ENCODE results near the gene FNIP2.
A peak's percentile ranks its signal among the peaks of the same experiment; 100 is the strongest.

The FNIP2 gene

DNA sequence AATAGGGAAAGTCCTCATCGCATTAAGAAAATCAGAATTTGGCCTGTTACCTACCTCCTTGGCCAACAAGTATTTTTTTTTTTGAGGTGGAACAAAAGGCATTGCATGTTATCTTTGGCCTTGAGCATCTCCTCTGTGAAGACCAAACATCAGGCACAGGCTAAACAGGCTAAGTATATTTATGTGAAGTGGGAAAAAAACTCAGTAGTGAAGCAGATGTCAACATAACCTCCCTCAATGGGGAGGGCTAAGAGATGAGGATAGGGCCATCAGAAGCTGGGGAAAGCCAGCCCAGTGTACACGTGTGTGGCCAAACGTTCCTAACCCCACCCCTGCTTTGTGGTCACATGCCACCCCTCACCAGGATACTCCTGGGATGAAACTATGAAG, 102.5 kb downstream of the FNIP2 start:
- Histone ChIP-seq H3K9me2 (replicated peaks; ENCODE audit: low read depth, low read length) (no peaks in the 10 kb centered on the region), H4K20me1 (ENCODE audit: insufficient read depth, low read length, poor library complexity, severe bottlenecking) (no peaks in the 10 kb centered on the region), H3K4me3 (ENCODE audit: low read length, poor library complexity, severe bottlenecking) (no peak overlapping the region), H3K4me1 (ENCODE audit: insufficient read depth, low read length, poor library complexity, severe bottlenecking) (peaks cover 28% of the 10 kb centered on the region), H3F3A (ENCODE audit: low read depth) (no peaks in the 10 kb centered on the region), H3K36me3 (ENCODE audit: insufficient read depth, low read length) (peaks cover 34% of the 10 kb centered on the region; the same call in 1 of the 2 replicates), H3K9ac (ENCODE audit: low read depth, low read length, poor library complexity, severe bottlenecking) (peak overlapping the region; percentile 27), H3K79me2 (ENCODE audit: insufficient read depth, low read length) (no peaks in the 10 kb centered on the region), H3K27me3 (ENCODE audit: insufficient read depth, low read length, poor library complexity, severe bottlenecking) (no peaks in the 10 kb centered on the region), H3K4me2 (ENCODE audit: low read depth, low read length, poor library complexity, severe bottlenecking) (peak overlapping the region; percentile 40), H2AFZ (ENCODE audit: low read length) (no peak overlapping the region), H3K9me3 (ENCODE audit: insufficient read depth, low read depth, low read length) (no peaks in the 10 kb centered on the region)
- no peak for TF ChIP-seq EZH2phosphoT487 (IDR thresholded peaks at IDR 0.05; ENCODE audit: borderline replicate concordance)
- TF ChIP-seq, protein P1, sequence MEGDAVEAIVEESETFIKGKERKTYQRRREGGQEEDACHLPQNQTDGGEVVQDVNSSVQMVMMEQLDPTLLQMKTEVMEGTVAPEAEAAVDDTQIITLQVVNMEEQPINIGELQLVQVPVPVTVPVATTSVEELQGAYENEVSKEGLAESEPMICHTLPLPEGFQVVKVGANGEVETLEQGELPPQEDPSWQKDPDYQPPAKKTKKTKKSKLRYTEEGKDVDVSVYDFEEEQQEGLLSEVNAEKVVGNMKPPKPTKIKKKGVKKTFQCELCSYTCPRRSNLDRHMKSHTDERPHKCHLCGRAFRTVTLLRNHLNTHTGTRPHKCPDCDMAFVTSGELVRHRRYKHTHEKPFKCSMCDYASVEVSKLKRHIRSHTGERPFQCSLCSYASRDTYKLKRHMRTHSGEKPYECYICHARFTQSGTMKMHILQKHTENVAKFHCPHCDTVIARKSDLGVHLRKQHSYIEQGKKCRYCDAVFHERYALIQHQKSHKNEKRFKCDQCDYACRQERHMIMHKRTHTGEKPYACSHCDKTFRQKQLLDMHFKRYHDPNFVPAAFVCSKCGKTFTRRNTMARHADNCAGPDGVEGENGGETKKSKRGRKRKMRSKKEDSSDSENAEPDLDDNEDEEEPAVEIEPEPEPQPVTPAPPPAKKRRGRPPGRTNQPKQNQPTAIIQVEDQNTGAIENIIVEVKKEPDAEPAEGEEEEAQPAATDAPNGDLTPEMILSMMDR (conservative IDR thresholded peaks at IDR 0.05; ENCODE audit: low read length) = no peak

GRCh38 chr4:158873795-158874401, 105.1 kb downstream of the FNIP2 start:
- Histone ChIP-seq H3K9me3 (ENCODE audit: insufficient read depth, low read depth, low read length) (no peaks in the 10 kb centered on the region), H3F3A (ENCODE audit: low read depth) (no peaks in the 10 kb centered on the region), H3K9ac (ENCODE audit: low read depth, low read length, poor library complexity, severe bottlenecking) (no peak overlapping the region), H2AFZ (ENCODE audit: low read length) (no peak overlapping the region), H3K4me1 (ENCODE audit: insufficient read depth, low read length, poor library complexity, severe bottlenecking) (peaks cover 28% of the 10 kb centered on the region), H3K27me3 (ENCODE audit: insufficient read depth, low read length, poor library complexity, severe bottlenecking) (no peaks in the 10 kb centered on the region), H3K9me2 (replicated peaks; ENCODE audit: low read depth, low read length) (no peaks in the 10 kb centered on the region), H3K79me2 (ENCODE audit: insufficient read depth, low read length) (no peaks in the 10 kb centered on the region), H3K4me3 (ENCODE audit: low read length, poor library complexity, severe bottlenecking) (no peak overlapping the region), H3K36me3 (ENCODE audit: insufficient read depth, low read length) (peaks cover 31% of the 10 kb centered on the region), H4K20me1 (ENCODE audit: insufficient read depth, low read length, poor library complexity, severe bottlenecking) (no peaks in the 10 kb centered on the region), H3K4me2 (ENCODE audit: low read depth, low read length, poor library complexity, severe bottlenecking) (peak overlapping the region; percentile 23)
- TF ChIP-seq, protein P1 (conservative IDR thresholded peaks at IDR 0.05; ENCODE audit: low read length) = no peak
- TF ChIP-seq EZH2phosphoT487 (IDR thresholded peaks at IDR 0.05; ENCODE audit: borderline replicate concordance) = 0 out of 2 replicates have a peak, but pooled peaks have one; percentile 43

DNA sequence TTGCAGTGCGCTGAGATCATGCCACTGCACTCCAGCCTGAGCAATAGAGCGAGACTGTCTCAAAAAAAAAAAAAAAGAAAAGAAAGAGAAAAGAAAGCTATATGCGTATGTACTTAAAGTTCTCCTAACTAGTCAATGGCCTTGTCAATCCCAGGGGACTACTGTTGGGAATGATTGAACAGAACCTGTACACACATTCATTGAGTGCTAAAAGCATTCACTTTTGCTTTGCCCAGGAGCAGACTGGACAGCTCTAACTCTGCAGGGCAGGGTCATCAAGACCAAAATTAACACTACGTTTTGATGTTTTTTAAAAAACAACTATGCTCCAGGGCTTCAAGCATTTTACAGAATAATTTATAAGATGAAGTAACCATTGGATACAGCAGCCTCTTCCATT, 106.2 kb downstream of the FNIP2 start:
- Histone ChIP-seq H3K9me3 (ENCODE audit: insufficient read depth, low read depth, low read length) (no peaks in the 10 kb centered on the region), H3K9me2 (replicated peaks; ENCODE audit: low read depth, low read length) (no peaks in the 10 kb centered on the region), H2AFZ (ENCODE audit: low read length) (no peak overlapping the region), H3K9ac (ENCODE audit: low read depth, low read length, poor library complexity, severe bottlenecking) (no peak overlapping the region), H4K20me1 (ENCODE audit: insufficient read depth, low read length, poor library complexity, severe bottlenecking) (no peaks in the 10 kb centered on the region), H3K79me2 (ENCODE audit: insufficient read depth, low read length) (no peaks in the 10 kb centered on the region), H3K27me3 (ENCODE audit: insufficient read depth, low read length, poor library complexity, severe bottlenecking) (no peaks in the 10 kb centered on the region), H3K36me3 (ENCODE audit: insufficient read depth, low read length) (peaks cover 26% of the 10 kb centered on the region), H3K4me3 (ENCODE audit: low read length, poor library complexity, severe bottlenecking) (no peak overlapping the region), H3F3A (ENCODE audit: low read depth) (no peaks in the 10 kb centered on the region), H3K4me2 (ENCODE audit: low read depth, low read length, poor library complexity, severe bottlenecking) (no peak overlapping the region), H3K4me1 (ENCODE audit: insufficient read depth, low read length, poor library complexity, severe bottlenecking) (peaks cover 25% of the 10 kb centered on the region)
- TF ChIP-seq, protein P1 (conservative IDR thresholded peaks at IDR 0.05; ENCODE audit: low read length) = no peak
- no peak for TF ChIP-seq EZH2phosphoT487 (IDR thresholded peaks at IDR 0.05; ENCODE audit: borderline replicate concordance)
